GM19455 (cell line): Measurements from ENCODE around the gene TTLL3.

ENCODE experiments used
- ATAC-seq: cut with Tn5 transposase; IDR thresholded peaks from one replicate; pipeline ENCODE4 v1.9.1; 2021; ENCODE audit not compliant: unreplicated experiment

The TTLL3 gene

GRCh38 chr3:9806688-9807589, 3.1 kb upstream of the TTLL3 start:
- no peak for ATAC-seq

- no peak for ATAC-seq
These were observed 2.1 kb upstream of the TTLL3 start for GRCh38 chr3:9807981-9808344.

- no peak for ATAC-seq
These were observed 1.6 kb upstream of the TTLL3 start for GRCh38 chr3:9808345-9809037.

- ATAC-seq: no peak
These were observed 835 bp upstream of the TTLL3 start for GRCh38 chr3:9809239-9809614.

- no peak for ATAC-seq
These were observed 340 bp downstream of the TTLL3 start for GRCh38 chr3:9810433-9810770.

- ATAC-seq: no peak
These were observed 784 bp downstream of the TTLL3 start for GRCh38 chr3:9810846-9811245.

- no peak for ATAC-seq
These were observed 2.9 kb downstream of the TTLL3 start for GRCh38 chr3:9812870-9813483.

- ATAC-seq: no peak
These were observed 5.9 kb downstream of the TTLL3 start for GRCh38 chr3:9815986-9816385.

GRCh38 chr3:9817436-9817835, 7.4 kb downstream of the TTLL3 start:
- ATAC-seq: no peak

GRCh38 chr3:9818666-9819335, 8.7 kb downstream of the TTLL3 start:
- ATAC-seq: no peak

- ATAC-seq: no peak
These were observed 10.5 kb downstream of the TTLL3 start for GRCh38 chr3:9820543-9820942.

GRCh38 chr3:9820946-9821345, 10.9 kb downstream of the TTLL3 start:
- ATAC-seq: no peak

- ATAC-seq: no peak
These were observed 15.5 kb downstream of the TTLL3 start for GRCh38 chr3:9825451-9826040.

GRCh38 chr3:9826815-9827573, 16.9 kb downstream of the TTLL3 start:
- no peak for ATAC-seq

- ATAC-seq: no peak
These were observed 19.0 kb downstream of the TTLL3 start for GRCh38 chr3:9828801-9829755.

- ATAC-seq: no peak
These were observed 21.2 kb downstream of the TTLL3 start for GRCh38 chr3:9831253-9831652.

GRCh38 chr3:9833078-9833477, 23.0 kb downstream of the TTLL3 start:
- no peak for ATAC-seq

GRCh38 chr3:9834520-9835380, 24.7 kb downstream of the TTLL3 start:
- no peak for ATAC-seq
